Measurements from ENCODE around the gene NBPF1.
"Not testable (repeated sequence)": the region's sequence is repeated elsewhere in the genome, so short reads cannot be mapped to it uniquely, and the experiment has no call there.

NBPF1 gene

DNA sequence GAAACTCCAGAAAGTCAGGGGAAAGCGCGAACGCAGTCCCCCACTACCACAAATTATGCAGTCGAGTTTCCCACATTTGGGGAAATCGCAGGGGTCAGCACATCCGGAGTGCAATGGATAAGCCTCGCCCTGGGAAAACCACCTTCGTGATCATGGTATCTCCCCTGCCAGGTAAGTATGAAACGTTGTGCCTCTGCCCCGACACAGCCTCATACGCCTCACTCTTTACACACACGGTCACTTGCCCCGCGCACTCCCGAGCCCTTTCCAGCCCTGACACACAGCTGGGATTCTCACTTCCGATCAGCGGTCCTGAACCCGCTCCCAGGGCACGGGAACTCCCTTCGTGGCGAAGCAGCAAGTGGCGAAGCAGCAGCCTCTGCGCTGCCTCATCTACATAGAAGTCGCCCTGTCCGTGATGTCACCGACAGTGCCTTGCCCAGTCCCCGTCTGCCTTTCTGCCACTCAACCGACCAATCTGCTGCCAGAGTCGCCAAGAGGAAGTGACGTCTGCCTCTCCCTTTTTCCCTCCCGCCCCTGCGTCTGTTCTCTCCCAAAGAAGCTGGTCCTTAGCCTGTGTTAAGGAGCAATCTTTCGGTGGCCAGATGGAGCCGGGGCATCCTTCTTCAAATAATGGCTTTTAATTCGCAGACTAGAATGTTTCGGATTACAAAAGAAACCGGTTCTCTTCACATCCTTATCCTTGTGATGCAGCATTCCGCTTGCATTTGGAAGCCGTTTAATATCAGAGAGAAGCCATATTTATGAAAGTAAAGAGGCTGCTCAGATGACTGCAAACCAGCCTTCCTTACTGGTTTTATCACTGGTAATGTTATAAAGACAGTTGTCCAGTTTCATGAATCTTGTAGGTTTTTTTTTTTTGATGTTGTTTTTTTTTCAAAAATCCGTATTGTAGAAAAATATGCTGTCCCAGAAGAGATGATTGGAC is 99.0 kb downstream of the NBPF1 start, which contains the start of gene RNU1-1:
Gene RNU1-1, minus strand, starts transcription at position 179 of the 949 bp plus-strand sequence.
- Histone ChIP-seq H3K27ac (ENCODE audit: low read length) (peak within 1 kb of the TSS; percentile 80), H3K9ac (ENCODE audit: low read length in 2 of 2) (peak within 1 kb of the TSS; percentile 64 to 79), H3K4me3 (ENCODE audit: low read length in 2 of 2) (peak within 1 kb of the TSS in 1 of 2 donors; percentile 63)
- H3K27me3 ChIP-seq (ENCODE audit: control insufficient read depth in 1 of 2, insufficient read depth in 2 of 2, low read length in 2 of 2); H3K9me3 ChIP-seq (ENCODE audit: control insufficient read depth in 2 of 2, low read length in 2 of 2); H3K4me1 ChIP-seq (ENCODE audit: control insufficient read depth, insufficient read depth, low read length); H3K36me3 ChIP-seq (ENCODE audit: control insufficient read depth in 2 of 2, insufficient read depth in 2 of 2, low read length in 2 of 2): not testable (repeated sequence)

DNA sequence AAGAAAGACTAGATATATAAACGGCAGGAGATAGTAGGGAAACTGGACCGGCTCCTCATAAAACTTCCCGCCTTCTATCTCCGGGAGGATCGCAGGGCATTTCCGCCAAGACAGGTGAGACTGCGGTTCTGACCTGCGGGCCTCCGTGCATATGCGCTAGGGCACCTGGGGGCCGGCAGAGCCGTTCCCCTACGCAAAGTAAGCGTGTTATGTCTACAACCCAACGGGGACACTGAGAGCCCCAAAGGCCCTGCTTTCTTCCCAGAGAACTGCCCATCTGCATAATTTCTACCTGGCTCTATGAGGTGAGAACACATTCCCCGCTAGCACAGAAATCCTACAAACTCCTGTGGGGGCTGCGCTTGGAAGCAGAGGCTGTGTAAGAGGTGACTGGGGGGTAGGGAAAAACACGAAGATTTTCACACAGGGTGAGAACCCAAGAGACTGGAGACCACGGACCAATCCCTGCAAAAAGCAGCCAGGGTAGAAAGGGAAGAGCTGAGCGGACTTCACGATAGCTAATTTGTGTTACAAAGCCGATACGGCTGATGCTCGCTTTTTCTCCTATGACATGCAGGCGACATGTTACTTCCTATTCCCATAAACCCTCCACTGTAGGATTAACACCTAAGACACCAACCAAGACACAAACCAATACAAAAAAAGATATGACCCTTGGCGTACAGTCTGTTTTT is 99.8 kb downstream of the NBPF1 start:
- not testable (repeated sequence) for H3K9me3 ChIP-seq (ENCODE audit: control insufficient read depth in 2 of 2, low read length in 2 of 2); H3K27me3 ChIP-seq (ENCODE audit: control insufficient read depth in 1 of 2, insufficient read depth in 2 of 2, low read length in 2 of 2); H3K4me1 ChIP-seq (ENCODE audit: control insufficient read depth, insufficient read depth, low read length); H3K36me3 ChIP-seq (ENCODE audit: control insufficient read depth in 2 of 2, insufficient read depth in 2 of 2, low read length in 2 of 2)
- H3K9ac ChIP-seq (ENCODE audit: low read length in 2 of 2): peak overlapping the region; percentile 29 to 64
- H3K4me3 ChIP-seq (ENCODE audit: low read length in 2 of 2): peak overlapping the region in 1 of 2 donors; percentile 40
- peak overlapping the region; percentile 80 for H3K27ac ChIP-seq (ENCODE audit: low read length)

DNA sequence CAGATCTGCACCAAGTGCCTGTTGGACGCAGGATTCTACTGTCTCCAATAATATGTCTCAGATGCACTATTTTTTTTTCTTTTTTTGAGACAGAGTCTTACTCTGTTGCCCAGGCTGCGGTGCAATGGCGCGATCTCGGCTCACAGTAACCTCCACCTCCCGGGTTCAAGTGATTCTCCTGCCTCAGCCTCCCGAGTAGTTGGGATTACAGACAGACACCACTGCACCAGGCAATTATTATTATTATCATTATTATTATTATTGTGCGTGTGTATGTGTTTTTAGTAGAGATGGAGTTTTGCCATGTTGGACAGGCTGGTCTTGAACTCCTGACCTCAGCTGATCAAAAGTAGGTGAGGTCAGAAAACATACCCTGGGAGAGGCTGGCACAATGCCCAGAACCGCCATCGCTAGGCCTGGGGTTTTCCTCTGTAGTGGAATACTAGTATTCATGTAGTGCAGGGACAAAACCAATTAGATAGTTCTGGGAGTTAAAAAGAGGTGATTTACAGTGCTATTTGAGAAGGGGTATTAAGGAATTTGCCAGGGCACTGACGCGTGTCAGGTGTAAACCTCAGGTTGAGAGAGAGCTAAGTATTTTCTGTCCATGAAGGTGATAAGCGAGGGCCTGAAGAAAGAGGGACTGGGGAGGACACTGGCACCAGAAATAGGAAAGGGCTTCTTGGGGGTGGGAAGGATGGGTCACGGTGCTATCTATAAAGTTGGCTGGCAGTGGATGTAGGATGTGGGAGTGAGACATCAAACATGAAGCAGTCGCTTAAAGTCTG is 100.5 kb downstream of the NBPF1 start:
- not testable (repeated sequence) for H3K27ac ChIP-seq (ENCODE audit: low read length); H3K9ac ChIP-seq (ENCODE audit: low read length in 2 of 2)

More for the DNA sequence above, 100.5 kb downstream of the NBPF1 start:
- H3K4me3 ChIP-seq (ENCODE audit: low read length in 2 of 2); H3K4me1 ChIP-seq (ENCODE audit: control insufficient read depth, insufficient read depth, low read length); H3K36me3 ChIP-seq (ENCODE audit: control insufficient read depth in 2 of 2, insufficient read depth in 2 of 2, low read length in 2 of 2); H3K9me3 ChIP-seq (ENCODE audit: control insufficient read depth in 2 of 2, low read length in 2 of 2); H3K27me3 ChIP-seq (ENCODE audit: control insufficient read depth in 1 of 2, insufficient read depth in 2 of 2, low read length in 2 of 2): not testable (repeated sequence)
